ENCODE measurements around the gene LSM14A.

The LSM14A gene

GRCh38 chr19:34259367-34260095 is 87.2 kb downstream of the LSM14A start:
- DNase-seq: no peak

DNA sequence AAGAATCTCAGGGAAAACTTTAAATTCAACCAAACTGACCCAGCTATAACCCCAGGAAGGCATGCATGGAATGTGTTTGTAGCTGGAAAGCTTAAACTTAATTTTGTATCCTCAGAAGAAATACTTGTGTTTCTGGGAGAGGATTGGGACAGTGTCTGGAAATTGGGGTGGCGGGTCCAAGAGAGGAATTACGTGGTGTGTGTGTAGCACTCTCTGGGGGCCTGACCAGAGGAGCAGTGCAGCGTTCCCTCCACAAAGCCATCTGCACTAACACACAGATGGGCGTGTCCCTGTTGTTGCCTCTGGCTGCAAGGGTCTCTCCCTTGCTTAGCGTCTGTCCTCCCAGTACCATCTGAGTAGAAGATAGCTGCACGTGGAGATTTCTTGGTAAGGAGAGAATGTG is 88.5 kb downstream of the LSM14A start:
- no peak for DNase-seq

DNA sequence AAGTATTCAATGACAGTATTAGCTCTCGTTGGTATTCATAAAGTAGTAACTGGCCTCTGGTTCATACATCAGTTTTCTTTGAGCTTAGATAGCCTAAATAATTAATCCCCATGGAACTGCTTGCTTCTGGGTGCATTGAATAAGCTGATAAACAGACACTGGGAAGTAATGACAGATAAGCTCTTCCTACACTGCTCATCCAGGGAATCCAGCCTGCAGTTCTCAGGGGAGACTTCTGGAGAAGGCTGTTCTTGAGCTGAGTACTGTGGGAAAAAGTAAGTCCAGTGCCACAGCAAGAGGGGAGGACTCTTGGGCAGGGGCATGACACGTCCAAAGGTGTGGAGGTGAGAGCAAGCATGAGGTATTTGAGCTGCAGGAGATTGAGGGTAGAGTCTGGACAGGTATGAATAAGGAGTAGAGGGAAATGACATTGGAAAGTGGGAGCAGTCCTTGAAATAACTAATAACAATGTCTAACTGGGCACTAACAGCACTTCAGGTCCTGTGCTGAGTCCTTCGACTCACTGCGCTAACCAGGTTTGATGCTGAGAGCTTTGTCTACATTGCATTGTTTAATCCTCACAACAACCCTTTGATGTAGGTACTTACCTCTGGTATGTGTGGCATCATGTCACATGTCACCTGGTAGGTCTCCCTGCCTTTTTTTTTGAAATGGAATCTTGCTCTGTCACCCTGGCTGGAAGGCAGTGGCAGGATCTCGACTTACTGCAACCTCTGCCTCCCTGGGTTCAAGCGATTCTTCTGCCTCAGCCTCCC is 89.2 kb downstream of the LSM14A start:
- no peak for DNase-seq

DNA sequence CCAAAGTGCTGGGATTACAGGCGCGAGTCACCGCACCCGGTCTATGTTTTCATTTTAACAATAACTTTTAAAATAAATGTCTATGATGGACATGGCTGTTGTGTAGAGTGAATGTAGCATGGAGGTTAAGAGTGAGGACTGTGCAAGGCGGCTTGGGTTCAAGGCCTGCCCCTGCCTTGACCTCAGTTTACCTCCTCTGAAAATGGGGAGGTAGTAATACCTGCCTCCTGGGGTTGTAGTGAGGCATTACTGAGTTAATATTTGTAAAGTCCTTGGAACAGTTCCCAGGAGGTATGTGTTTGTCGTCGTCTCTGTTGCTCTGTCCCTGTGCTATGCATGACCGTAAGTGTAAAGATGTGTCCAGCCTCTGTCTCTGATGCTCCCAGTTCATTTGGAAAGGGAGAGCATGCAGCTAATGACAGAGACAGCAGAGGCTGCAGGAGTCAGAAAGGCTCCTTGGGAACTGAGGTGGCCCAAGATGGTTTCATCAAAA is 91.5 kb downstream of the LSM14A start:
- no peak for DNase-seq

DNA sequence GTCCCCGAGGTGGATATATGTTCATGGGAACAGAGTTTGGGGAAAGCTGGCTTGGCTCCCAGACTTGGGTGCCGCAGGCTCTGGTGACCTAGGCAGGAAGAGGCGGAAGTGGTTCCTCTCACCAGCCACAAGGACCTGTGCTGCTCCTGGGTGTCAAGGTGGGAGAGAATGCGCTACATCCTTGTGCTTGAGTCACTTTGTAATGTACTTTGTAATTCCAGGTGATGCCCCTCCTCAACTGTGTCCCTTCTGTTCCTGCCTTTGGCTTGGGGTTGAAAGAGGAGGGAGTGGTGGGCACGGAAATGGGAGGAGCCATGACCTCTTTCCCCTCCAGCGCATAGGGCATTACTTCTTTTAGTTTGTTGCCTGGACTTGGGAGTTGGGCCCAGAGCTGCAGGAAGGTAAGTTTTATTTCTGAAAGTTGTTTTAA is 92.9 kb downstream of the LSM14A start:
- no peak for DNase-seq

DNA sequence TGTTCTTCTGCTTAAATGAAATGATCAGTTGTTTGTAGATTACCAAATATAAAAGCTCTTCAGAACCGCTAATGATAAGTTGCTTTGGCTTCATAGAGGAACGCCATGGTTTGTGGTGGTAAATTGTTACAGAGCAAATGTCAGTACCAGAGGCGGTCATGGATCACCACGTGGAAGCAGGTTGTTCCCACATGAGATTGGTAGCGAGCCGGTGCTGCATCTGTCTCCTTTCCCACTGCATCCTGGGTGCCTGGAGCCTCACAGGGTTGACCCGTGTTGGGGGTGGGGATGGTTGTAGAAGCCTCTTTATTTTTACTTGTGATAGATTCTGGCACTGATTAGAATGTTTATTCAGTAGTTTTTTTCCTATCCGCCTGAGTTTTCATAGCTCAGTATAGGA is 96.8 kb downstream of the LSM14A start:
- no peak for DNase-seq

DNA sequence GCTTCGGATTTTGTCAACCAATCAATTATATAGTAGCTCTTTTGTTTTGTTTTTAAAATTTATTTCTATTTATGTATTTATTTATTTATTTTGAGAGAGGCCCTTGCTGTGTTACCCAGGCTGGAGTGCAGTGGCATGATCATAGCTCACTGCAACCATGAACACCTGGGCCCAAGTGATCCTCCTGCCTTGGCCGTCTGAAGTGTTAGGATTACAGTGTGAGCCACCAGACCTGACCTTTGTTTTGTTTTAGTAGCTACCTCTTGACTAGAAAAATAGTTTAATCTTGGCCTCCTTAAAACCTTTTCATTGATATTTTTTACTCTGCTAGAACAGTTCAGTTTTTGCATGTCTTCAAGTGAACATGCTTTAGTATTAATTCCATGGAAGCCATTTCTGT is 97.2 kb downstream of the LSM14A start:
- no peak for DNase-seq

DNA sequence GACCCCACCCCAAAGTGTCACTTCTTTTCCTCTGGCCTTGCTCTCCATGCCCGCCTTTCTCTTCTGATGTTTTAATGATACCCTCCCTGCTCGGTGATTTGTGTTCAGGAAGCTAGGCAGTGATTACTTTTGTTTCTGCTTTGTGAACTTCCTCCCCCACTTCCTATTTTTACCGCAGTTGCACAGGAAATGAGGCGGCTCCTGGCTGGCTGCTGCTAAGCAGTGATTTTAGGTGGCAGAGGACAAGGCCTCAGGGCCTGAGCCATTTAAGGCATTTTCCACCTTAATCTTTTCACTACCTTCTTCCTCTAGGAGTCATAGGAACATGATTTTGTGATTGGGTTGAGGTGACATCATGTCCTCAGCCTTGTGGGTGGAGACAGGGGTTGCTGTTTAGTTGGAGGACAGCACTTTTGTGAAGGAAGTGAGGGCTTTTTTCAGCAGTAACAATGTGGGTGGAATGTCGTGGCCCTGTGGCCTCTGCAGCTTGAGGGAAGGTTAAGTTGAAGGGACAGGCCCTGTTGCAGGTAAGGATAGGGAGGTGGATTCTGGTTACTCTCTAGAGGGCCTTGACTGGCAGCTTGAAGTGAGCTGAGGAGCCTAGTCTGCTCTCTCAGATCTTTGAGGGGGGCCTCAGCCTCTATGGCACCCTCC is 97.8 kb downstream of the LSM14A start:
- DNase-seq: peak; percentile 90

GRCh38 chr19:34273121-34273520 is 100.8 kb downstream of the LSM14A start:
- DNase-seq: no peak

- DNase-seq: no peak
Observed at GRCh38 chr19:34274284-34274826, 102.1 kb downstream of the LSM14A start.

GRCh38 chr19:34274827-34275625 is 102.7 kb downstream of the LSM14A start:
- no peak for DNase-seq

DNA sequence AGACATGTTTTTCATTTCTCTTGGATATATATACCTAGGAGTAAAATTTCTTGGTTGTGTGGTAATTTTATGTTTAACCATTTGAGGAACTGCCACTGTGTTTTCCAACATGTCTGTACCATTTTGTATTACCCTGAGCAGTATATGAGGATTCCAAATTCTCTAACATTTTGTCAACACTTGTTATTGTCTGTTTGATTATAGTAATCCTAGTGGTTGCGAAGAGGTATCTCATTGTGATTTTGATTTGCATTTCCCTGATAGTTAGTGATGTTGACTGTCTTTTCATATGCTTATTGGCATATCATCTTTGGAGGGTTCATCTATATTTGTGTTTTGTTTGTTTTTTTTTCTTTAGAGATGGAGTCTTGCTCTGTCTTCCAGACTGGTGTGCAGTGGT is 103.4 kb downstream of the LSM14A start:
- no peak for DNase-seq

- DNase-seq: no peak
Observed at GRCh38 chr19:34276614-34277013, 104.3 kb downstream of the LSM14A start.

- DNase-seq: no peak
Observed at GRCh38 chr19:34277244-34277643, 104.9 kb downstream of the LSM14A start.

DNA sequence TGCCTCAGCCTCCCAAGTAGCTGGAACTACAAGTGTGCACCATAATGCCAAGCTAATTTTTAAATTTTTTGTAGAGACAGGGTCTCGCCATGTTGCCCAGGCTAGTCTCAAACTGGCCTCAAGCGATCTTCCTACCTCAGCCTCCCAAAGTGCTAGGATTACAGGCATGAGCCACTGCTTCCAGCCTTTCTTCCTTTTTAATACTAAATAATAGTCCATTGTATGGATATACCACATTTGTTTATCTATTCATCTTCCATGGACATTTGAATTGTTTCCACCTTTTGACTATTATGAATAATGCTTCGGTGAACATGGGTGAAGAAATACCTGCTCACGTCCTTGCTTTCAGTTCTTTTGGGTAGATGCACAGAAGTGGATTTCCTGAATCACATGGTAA is 106.5 kb downstream of the LSM14A start:
- DNase-seq: no peak
